IMR-90 (cell line): ENCODE results near the gene FATE1. TPM values are rescaled to one million over a fixed set of nuclear protein-coding genes. Genes with fewer than 3 reads are reported as not detected.

Experiments used
- ATAC-seq: fragments of 200-7000 bp; cut with Tn5 transposase; 2 replicates; pipeline ENCODE4 v1.9.1; 2020; ENCODE audit warnings: low read depth, mild to moderate bottlenecking, moderate library complexity
- BruUV-seq: library from RNA; stranded (reverse); fragments of 400-500 nt; replicated peaks from 2 replicates; lab custom pipeline; 2021; lab: Mats Ljungman, UMichigan
- CTCF ChIA-PET: fragments of 300-600 bp; formaldehyde crosslinking; extraction: SDS; loops from one replicate; lab custom pipeline; 2021; ENCODE audit warnings: antibody characterized with exemption; lab: Yijun Ruan, JAX
- POLR2A ChIA-PET: fragments of 300-600 bp; sonication (Branson Sonifier 250); formaldehyde crosslinking; loops from one replicate; lab custom pipeline; 2022; ENCODE audit warnings: antibody characterized with exemption; ENCODE audit not compliant: unreplicated experiment; lab: Charles Lee
- DNase-seq: peaks from one replicate; pipeline ENCODE4 v3.0.0; 2013
- H2AFZ ChIP-seq: replicated peaks from 2 replicates; pipeline ENCODE3; 2013; ENCODE audit warnings: low read length, mild to moderate bottlenecking; ENCODE audit not compliant: poor library complexity
- H2AK5ac ChIP-seq: 2 replicates; pipeline ENCODE4 v1.6.1; 2013; ENCODE audit warnings: low read depth, low read length, inconsistent platforms
- H2AK9ac ChIP-seq: replicated peaks from 2 replicates; pipeline ENCODE3; 2013; ENCODE audit warnings: mild to moderate bottlenecking, low read depth, low read length, moderate library complexity; ENCODE audit not compliant: poor library complexity
- H2BK120ac ChIP-seq: 2 replicates; pipeline ENCODE4 v1.6.1; 2013; ENCODE audit warnings: low read depth, low read length, inconsistent platforms
- H2BK15ac ChIP-seq: 3 replicates; pipeline ENCODE4 v1.6.1; 2013; ENCODE audit warnings: low read depth, low read length, inconsistent platforms
- H2BK20ac ChIP-seq: 2 replicates; pipeline ENCODE4 v1.6.1; 2013; ENCODE audit warnings: low read depth, mild to moderate bottlenecking, inconsistent platforms, low read length, moderate library complexity
- H2BK5ac ChIP-seq: 2 replicates; pipeline ENCODE4 v1.6.1; 2013; ENCODE audit warnings: mild to moderate bottlenecking, low read depth, low read length, inconsistent platforms; ENCODE audit not compliant: poor library complexity, severe bottlenecking
- H3K14ac ChIP-seq: replicated peaks from 2 replicates; pipeline ENCODE4 v1.6.1; 2013; ENCODE audit warnings: low read depth, low read length, inconsistent platforms
- H3K18ac ChIP-seq: 2 replicates; pipeline ENCODE4 v1.6.1; 2013; ENCODE audit warnings: low read depth, low read length, control low read depth
- H3K23ac ChIP-seq: 2 replicates; pipeline ENCODE4 v1.6.1; 2013; ENCODE audit warnings: low read depth, low read length, inconsistent platforms
- H3K27ac ChIP-seq: 2 replicates; pipeline ENCODE4 v1.5.1; 2013; ENCODE audit warnings: mild to moderate bottlenecking, control low read depth, low read length; ENCODE audit not compliant: insufficient read depth
- H3K27me3 ChIP-seq: 2 replicates; pipeline ENCODE4 v1.6.1; 2013; ENCODE audit warnings: low read length; ENCODE audit not compliant: control insufficient read depth, insufficient read depth
- H3K36me3 ChIP-seq: 2 replicates; pipeline ENCODE4 v1.6.1; 2013; ENCODE audit warnings: low read length, mixed read lengths; ENCODE audit not compliant: control insufficient read depth, insufficient read depth
- H3K4ac ChIP-seq: 2 replicates; pipeline ENCODE4 v1.6.1; 2013; ENCODE audit warnings: low read depth, low read length, inconsistent platforms
- H3K4me1 ChIP-seq: 2 replicates; pipeline ENCODE4 v1.6.1; 2013; ENCODE audit warnings: low read length, mixed read lengths; ENCODE audit not compliant: control insufficient read depth, insufficient read depth
- H3K4me2 ChIP-seq: 2 replicates; pipeline ENCODE4 v1.6.1; 2013; ENCODE audit warnings: low read depth, mild to moderate bottlenecking, control low read depth, low read length, moderate library complexity
- H3K4me3 ChIP-seq: 2 replicates; pipeline ENCODE4 v1.5.1; 2013; ENCODE audit warnings: low read depth, mild to moderate bottlenecking, control low read depth, low read length, moderate library complexity; ENCODE audit not compliant: insufficient read depth
- H3K56ac ChIP-seq: 2 replicates; pipeline ENCODE4 v1.6.1; 2013; ENCODE audit warnings: low read length, inconsistent platforms; ENCODE audit not compliant: insufficient read depth; ENCODE audit errors: extremely low read depth
- H3K79me1 ChIP-seq, 2 experiments: 2 replicates each; pipeline ENCODE4 v1.6.1; 2013; ENCODE audit warnings: low read length in 2 of 2, inconsistent platforms in 1 of 2, low read depth in 1 of 2
- H3K9ac ChIP-seq: 2 replicates; pipeline ENCODE4 v1.6.1; 2013; ENCODE audit warnings: low read depth, low read length, control low read depth
- H3K9me1 ChIP-seq: 2 replicates; pipeline ENCODE4 v1.6.1; 2013; ENCODE audit warnings: low read length, inconsistent platforms; ENCODE audit not compliant: insufficient read depth
- H3K9me3 ChIP-seq: 2 replicates; pipeline ENCODE4 v1.6.1; 2013; ENCODE audit warnings: low read length; ENCODE audit not compliant: control insufficient read depth, insufficient read depth
- H4K20me1 ChIP-seq: 2 replicates; pipeline ENCODE4 v1.6.1; 2013; ENCODE audit warnings: low read length, inconsistent platforms; ENCODE audit not compliant: insufficient read depth
- H4K5ac ChIP-seq: 2 replicates; pipeline ENCODE4 v1.6.1; 2013; ENCODE audit warnings: mild to moderate bottlenecking, low read depth, low read length, control low read depth
- H4K8ac ChIP-seq, 2 experiments: 2 replicates each; pipeline ENCODE4 v1.6.1; 2013; ENCODE audit warnings: low read depth in 2 of 2, low read length in 2 of 2, control low read depth in 1 of 2, inconsistent platforms in 1 of 2
- H4K91ac ChIP-seq: 2 replicates; pipeline ENCODE4 v1.6.1; 2013; ENCODE audit warnings: low read depth, low read length, inconsistent platforms; ENCODE audit not compliant: insufficient read depth
- FOS ChIP-seq: fragments of 150-350 bp; IDR thresholded peaks from 2 replicates; pipeline ENCODE4 v1.6.1; 2016; ENCODE audit warnings: low read depth, low read length
- MXI1 ChIP-seq: IDR thresholded peaks from 2 replicates; pipeline ENCODE4 v1.6.1; 2012; ENCODE audit warnings: low read depth, mild to moderate bottlenecking, low read length, moderate library complexity, borderline replicate concordance
- RFX5 ChIP-seq: IDR thresholded peaks from 2 replicates; pipeline ENCODE4 v1.8.0; 2012; ENCODE audit warnings: low read depth, mild to moderate bottlenecking, low read length, moderate library complexity
- WGBS, 2 experiments: methylation state at CpG; one replicate each; pipeline versions ENCODE4 v1.1.5 to v1.1.7; 2013; ENCODE audit warnings: missing lambda C conversion rate in 2 of 2; ENCODE audit not compliant: insufficient read length in 1 of 2; ENCODE audit errors: extremely low coverage in 2 of 2; 5-methylcytosine and 5-hydroxymethylcytosine counted together
- dilution Hi-C: fragments of 300-500 bp; cut with HindIII; formaldehyde crosslinking; loops from one replicate; pipeline ENCODE4 v1.14.3; 2018; ENCODE audit warnings: low sequenced_read_pairs; ENCODE audit not compliant: unreplicated experiment
- in situ Hi-C: fragments of 300-500 bp; cut with MboI; formaldehyde crosslinking; loops from 3 replicates; pipeline ENCODE4 v1.14.3; 2019; ENCODE audit warnings: low sequenced_read_pairs, inconsistent platforms, mixed read lengths
- intact Hi-C: fragments of 100-400 bp; cut with micrococcal nuclease; formaldehyde crosslinking; loops from 2 replicates; pipeline ENCODE4 v1.10.0; 2022
- polyA plus RNA-seq, 3 experiments: library from polyadenylated mRNA; depleted of rRNA; stranded (reverse); fragments of >200 nt; gene quantifications; 2 replicates each; pipeline ENCODE4 v1.2.3, GENCODE V29; 2012; ENCODE audit warnings: low replicate concordance in 1 of 3
- total RNA-seq: library from RNA; depleted of rRNA; stranded (reverse); fragments of >200 nt; gene quantifications from 2 replicates; pipeline ENCODE4 v1.2.3, GENCODE V29; 2012
- TF ChIP-seq, protein P1 (sequence below): conservative IDR thresholded peaks from 2 replicates; pipeline ENCODE4 v1.5.1; 2012; ENCODE audit warnings: mild to moderate bottlenecking, low read depth, low read length, improper control_type of control experiment

The FATE1 gene
- total and polyA plus RNA-seq, 2 of the 4 experiments (the other 2 are of a cell fraction), result not detected

DNA sequence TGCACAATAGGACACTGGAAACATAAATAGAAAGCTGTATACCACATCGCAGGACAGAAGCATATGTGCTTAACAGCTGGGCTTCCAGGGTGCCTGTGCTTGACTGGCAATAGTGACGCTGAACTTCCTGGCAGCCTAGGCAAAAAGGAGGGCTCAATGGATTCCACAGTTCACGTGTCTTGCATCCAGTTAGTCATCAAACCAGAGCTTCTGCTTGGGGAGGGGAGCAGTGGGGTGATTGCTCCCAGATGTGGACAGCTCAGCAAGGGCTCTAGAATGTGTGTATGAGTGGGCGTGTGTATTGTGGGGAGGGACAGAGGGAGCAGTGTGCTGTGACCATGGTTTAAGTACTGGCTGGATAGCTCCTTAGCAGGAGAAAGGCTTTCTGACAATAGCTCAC is 18.3 kb upstream of the FATE1 start:
- no peak overlapping the region for H3K14ac ChIP-seq
- in situ Hi-C loops (loop anchor here (25.0 kb wide), 1 partner anchor 535 kb away; no protein-coding TSS in a partner anchor), intact Hi-C loops (no loop called here), dilution Hi-C loops (no loop called here)
- no peak overlapping the region for H3K4ac ChIP-seq
- no peak overlapping the region for H3K27ac ChIP-seq
- no peak overlapping the region for H4K5ac ChIP-seq
- no peak overlapping the region for H2BK20ac ChIP-seq
- no peaks in the 10 kb centered on the region for H3K36me3 ChIP-seq
- no peak overlapping the region for H2BK120ac ChIP-seq
- no peak overlapping the region for H3K4me3 ChIP-seq
- ChIA-PET CTCF (no interaction called here), POLR2A (no interaction called here)
- TF ChIP-seq MXI1, result no peak
- TF ChIP-seq FOS, result no peak
- TF ChIP-seq, protein P1, sequence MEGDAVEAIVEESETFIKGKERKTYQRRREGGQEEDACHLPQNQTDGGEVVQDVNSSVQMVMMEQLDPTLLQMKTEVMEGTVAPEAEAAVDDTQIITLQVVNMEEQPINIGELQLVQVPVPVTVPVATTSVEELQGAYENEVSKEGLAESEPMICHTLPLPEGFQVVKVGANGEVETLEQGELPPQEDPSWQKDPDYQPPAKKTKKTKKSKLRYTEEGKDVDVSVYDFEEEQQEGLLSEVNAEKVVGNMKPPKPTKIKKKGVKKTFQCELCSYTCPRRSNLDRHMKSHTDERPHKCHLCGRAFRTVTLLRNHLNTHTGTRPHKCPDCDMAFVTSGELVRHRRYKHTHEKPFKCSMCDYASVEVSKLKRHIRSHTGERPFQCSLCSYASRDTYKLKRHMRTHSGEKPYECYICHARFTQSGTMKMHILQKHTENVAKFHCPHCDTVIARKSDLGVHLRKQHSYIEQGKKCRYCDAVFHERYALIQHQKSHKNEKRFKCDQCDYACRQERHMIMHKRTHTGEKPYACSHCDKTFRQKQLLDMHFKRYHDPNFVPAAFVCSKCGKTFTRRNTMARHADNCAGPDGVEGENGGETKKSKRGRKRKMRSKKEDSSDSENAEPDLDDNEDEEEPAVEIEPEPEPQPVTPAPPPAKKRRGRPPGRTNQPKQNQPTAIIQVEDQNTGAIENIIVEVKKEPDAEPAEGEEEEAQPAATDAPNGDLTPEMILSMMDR, result no peak
- TF ChIP-seq RFX5, result no peak
- H3K4me2 ChIP-seq, result no peak overlapping the region
- H3K56ac ChIP-seq, result no peak overlapping the region
- H3K9me1 ChIP-seq, result no peaks in the 10 kb centered on the region
- H3K4me1 ChIP-seq, result no peaks in the 10 kb centered on the region
- no peak overlapping the region for H3K23ac ChIP-seq
- DNase-seq (no peak), ATAC-seq (no peak)
- BruUV-seq, result no TSS peak
- WGBS, 2 experiments, result 40% methylated on average over 1 of the region's 4 CpGs; no CpG with 5 or more reads in 1 of the 2 experiments
- no peak overlapping the region for H2AK9ac ChIP-seq
- H2BK5ac ChIP-seq, result no peak overlapping the region
- H3K9me3 ChIP-seq, result peaks cover 19% of the 10 kb centered on the region; the same call in 1 of the 2 replicates
- H3K27me3 ChIP-seq, result no peaks in the 10 kb centered on the region
- no peak overlapping the region for H4K8ac ChIP-seq
- no peaks in the 10 kb centered on the region for H4K20me1 ChIP-seq
- no peak overlapping the region for H3K18ac ChIP-seq
- no peak overlapping the region for H2AK5ac ChIP-seq
- H3K79me1 ChIP-seq, result no peaks in the 10 kb centered on the region
- H2AFZ ChIP-seq, result no peak overlapping the region
- H3K9ac ChIP-seq, result no peak overlapping the region
- H2BK15ac ChIP-seq, result no peak overlapping the region
- H4K91ac ChIP-seq, result no peak overlapping the region
